ENCODE measurements around the gene CLRN2. TPM values are rescaled to one million over a fixed set of nuclear protein-coding genes. Genes with fewer than 3 reads are reported as not detected.
A peak's percentile ranks its signal among the peaks of the same experiment; 100 is the strongest.

CLRN2 gene
- total RNA-seq, 1 donor from 2014 or later: not detected

GRCh38 chr4:17510582-17510981, 4.4 kb upstream of the CLRN2 start:
- no peak for FAIRE-seq
- peaks cover 2% of the 10 kb centered on the region for H3K36me3 ChIP-seq (ENCODE audit: control insufficient read depth, insufficient read depth, low read length)
- H3K27me3 ChIP-seq (ENCODE audit: control insufficient read depth, insufficient read depth, low read length): peaks cover 3% of the 10 kb centered on the region
- no peak for DNase-seq (ENCODE audit: low read depth)
- no peak overlapping the region for H3K4me3 ChIP-seq (ENCODE audit: low read depth, low read length)
- no peak for TF ChIP-seq CTCF (IDR thresholded peaks at IDR 0.05; ENCODE audit: insufficient read depth, low read length, severe bottlenecking)

- H3K4me3 ChIP-seq (ENCODE audit: low read depth, low read length): peak overlapping the region; percentile 75
- peaks cover 3% of the 10 kb centered on the region for H3K27me3 ChIP-seq (ENCODE audit: control insufficient read depth, insufficient read depth, low read length)
- FAIRE-seq: no peak
- DNase-seq (ENCODE audit: low read depth): peak; percentile 8
- H3K36me3 ChIP-seq (ENCODE audit: control insufficient read depth, insufficient read depth, low read length): peaks cover 2% of the 10 kb centered on the region
- no peak for TF ChIP-seq CTCF (IDR thresholded peaks at IDR 0.05; ENCODE audit: insufficient read depth, low read length, severe bottlenecking)
Observed at GRCh38 chr4:17511051-17511450, 3.9 kb upstream of the CLRN2 start.

GRCh38 chr4:17511509-17511949, 3.4 kb upstream of the CLRN2 start:
- H3K36me3 ChIP-seq (ENCODE audit: control insufficient read depth, insufficient read depth, low read length): peaks cover 2% of the 10 kb centered on the region
- H3K4me3 ChIP-seq (ENCODE audit: low read depth, low read length): peak overlapping the region; percentile 75
- DNase-seq (ENCODE audit: low read depth): peak; percentile 10
- no peak for TF ChIP-seq CTCF (IDR thresholded peaks at IDR 0.05; ENCODE audit: insufficient read depth, low read length, severe bottlenecking)
- no peak for FAIRE-seq
- H3K27me3 ChIP-seq (ENCODE audit: control insufficient read depth, insufficient read depth, low read length): peaks cover 3% of the 10 kb centered on the region

GRCh38 chr4:17511950-17512795, 2.8 kb upstream of the CLRN2 start, which contains the start of gene QDPR:
Gene QDPR, minus strand, starts transcription at chr4:17512090. Its CDS starts 36 bp downstream, at chr4:17512054.
- no peak for FAIRE-seq
- H3K36me3 ChIP-seq (ENCODE audit: control insufficient read depth, insufficient read depth, low read length): peaks cover 2% of the 10 kb centered on the region
- DNase-seq (ENCODE audit: low read depth): peak; percentile 39

GRCh38 chr4:17512973-17513665, 1.8 kb upstream of the CLRN2 start:
- peaks cover 3% of the 10 kb centered on the region for H3K27me3 ChIP-seq (ENCODE audit: control insufficient read depth, insufficient read depth, low read length)
- DNase-seq (ENCODE audit: low read depth) (peak; percentile 92), FAIRE-seq (no peak)
- no peaks in the 10 kb centered on the region for H3K36me3 ChIP-seq (ENCODE audit: control insufficient read depth, insufficient read depth, low read length)
- no peak overlapping the region for H3K4me3 ChIP-seq (ENCODE audit: low read depth, low read length)
- no peak for TF ChIP-seq CTCF (IDR thresholded peaks at IDR 0.05; ENCODE audit: insufficient read depth, low read length, severe bottlenecking)

More at GRCh38 chr4:17511950-17512795, 2.8 kb upstream of the CLRN2 start, which contains the start of gene QDPR:
- Histone ChIP-seq H3K27me3 (ENCODE audit: control insufficient read depth, insufficient read depth, low read length) (peaks cover 3% of the 10 kb centered on the region), H3K4me3 (ENCODE audit: low read depth, low read length) (peak within 1 kb of the TSS; percentile 75)
- peak; percentile 48 for TF ChIP-seq CTCF (IDR thresholded peaks at IDR 0.05; ENCODE audit: insufficient read depth, low read length, severe bottlenecking)
